Prostate gland (tissue), 2 donors: Measurements from ENCODE around the gene DIPK1B. TPM values are rescaled to one million over a fixed set of nuclear protein-coding genes. Genes with fewer than 3 reads are reported as not detected.
"Not testable (repeated sequence)": the region's sequence is repeated elsewhere in the genome, so short reads cannot be mapped to it uniquely, and the experiment has no call there.

ENCODE experiments used
- DNase-seq: peaks from one replicate; pipeline ENCODE4 v3.0.0-alpha.2; 2019; ENCODE audit warnings: low spot score
- H3K27ac ChIP-seq, 2 donors: fragments of 200-600 bp; sonication (generic); 2 replicates each; pipeline ENCODE4 v1.5.1; 2017 to 2019
- H3K27me3 ChIP-seq: fragments of 200-600 bp; sonication (generic); replicated peaks from 2 replicates; pipeline ENCODE4 v1.5.1; 2019; ENCODE audit not compliant: insufficient read depth
- H3K36me3 ChIP-seq, 2 donors: fragments of 200-600 bp; sonication (generic); 1 replicate in 1 of 2; 2 replicates in 1 of 2; pipeline versions ENCODE4 v1.5.1 to v1.8.1; 2017 to 2019
- H3K4me1 ChIP-seq: fragments of 200-600 bp; sonication (generic); replicated peaks from 2 replicates; pipeline ENCODE4 v1.5.1; 2019
- H3K4me3 ChIP-seq, 2 donors: fragments of 200-600 bp; sonication (generic); 2 replicates each; pipeline ENCODE4 v1.5.1; 2017 to 2019
- H3K9me3 ChIP-seq: fragments of 200-600 bp; sonication (generic); 2 replicates; pipeline ENCODE4 v1.5.1; 2017
- POLR2A ChIP-seq: fragments of 450-650 bp; IDR thresholded peaks from one replicate; pipeline ENCODE4 v1.6.1; 2016; ENCODE audit warnings: antibody characterized with exemption, mild to moderate bottlenecking
- POLR2AphosphoS5 ChIP-seq: sonication (generic); formaldehyde crosslinking; IDR thresholded peaks from one replicate; pipeline ENCODE4 v1.6.1; 2017; ENCODE audit warnings: antibody characterized with exemption
- WGBS: methylation state at CpG from one replicate; pipeline ENCODE4 v1.1.5; 2018; 5-methylcytosine and 5-hydroxymethylcytosine counted together
- intact Hi-C: fragments of 100-400 bp; cut with DNase I; formaldehyde crosslinking; loops from one replicate; pipeline ENCODE4 v1.14.2; 2022
- microRNA counts, 2 donors: library from miRNA; unstranded; fragments of <30 nt; microRNA quantifications; one replicate each; lab custom pipeline; 2016 to 2017
- microRNA-seq: library from miRNA; unstranded; fragments of <30 nt; microRNA quantifications from one replicate; pipeline ENCODE4, GENCODE V29; 2016
- small RNA-seq, 2 donors: library from RNA; depleted of rRNA; stranded (forward); fragments of <200 nt; gene quantifications; one replicate each; pipeline ENCODE3, GENCODE V24; 2016
- total RNA-seq, 2 donors: library from RNA; depleted of rRNA; stranded (reverse); fragments of >200 nt; gene quantifications; one replicate each; pipeline ENCODE4 v1.1.0, GENCODE V29; 2016
- TF ChIP-seq, protein P1 (sequence below), 4 experiments: fragments of 200-600 bp in 2 of 4; fragments of 450-650 bp in 2 of 4; sonication (generic) in 2 of 4; IDR thresholded peaks; 1 replicate in 3 of 4; 2 replicates in 1 of 4; pipeline ENCODE4 v1.5.1; 2016 to 2019; ENCODE audit warnings: antibody characterized with exemption in 4 of 4, mild to moderate bottlenecking in 2 of 4, moderate library complexity in 2 of 4

Gene DIPK1B
- total RNA-seq, 2 donors from 2014 or later = 18.9 to 27.8 TPM

- H3K4me3 ChIP-seq, H3K27me3 ChIP-seq, H3K36me3 ChIP-seq, H3K4me1 ChIP-seq, H3K27ac ChIP-seq, H3K9me3 ChIP-seq, intact Hi-C loops: not testable (repeated sequence)
- TF ChIP-seq, protein P1, sequence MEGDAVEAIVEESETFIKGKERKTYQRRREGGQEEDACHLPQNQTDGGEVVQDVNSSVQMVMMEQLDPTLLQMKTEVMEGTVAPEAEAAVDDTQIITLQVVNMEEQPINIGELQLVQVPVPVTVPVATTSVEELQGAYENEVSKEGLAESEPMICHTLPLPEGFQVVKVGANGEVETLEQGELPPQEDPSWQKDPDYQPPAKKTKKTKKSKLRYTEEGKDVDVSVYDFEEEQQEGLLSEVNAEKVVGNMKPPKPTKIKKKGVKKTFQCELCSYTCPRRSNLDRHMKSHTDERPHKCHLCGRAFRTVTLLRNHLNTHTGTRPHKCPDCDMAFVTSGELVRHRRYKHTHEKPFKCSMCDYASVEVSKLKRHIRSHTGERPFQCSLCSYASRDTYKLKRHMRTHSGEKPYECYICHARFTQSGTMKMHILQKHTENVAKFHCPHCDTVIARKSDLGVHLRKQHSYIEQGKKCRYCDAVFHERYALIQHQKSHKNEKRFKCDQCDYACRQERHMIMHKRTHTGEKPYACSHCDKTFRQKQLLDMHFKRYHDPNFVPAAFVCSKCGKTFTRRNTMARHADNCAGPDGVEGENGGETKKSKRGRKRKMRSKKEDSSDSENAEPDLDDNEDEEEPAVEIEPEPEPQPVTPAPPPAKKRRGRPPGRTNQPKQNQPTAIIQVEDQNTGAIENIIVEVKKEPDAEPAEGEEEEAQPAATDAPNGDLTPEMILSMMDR (IDR thresholded peaks at IDR 0.05) = peak in 1 of 4 experiments; percentile 33
- DNase-seq = peak; percentile 58
- WGBS = 45% methylated on average over 18 of the region's 18 CpGs
Observed at GRCh38 chr9:136766410-136767120, 54.2 kb downstream of the DIPK1B start.

DNA sequence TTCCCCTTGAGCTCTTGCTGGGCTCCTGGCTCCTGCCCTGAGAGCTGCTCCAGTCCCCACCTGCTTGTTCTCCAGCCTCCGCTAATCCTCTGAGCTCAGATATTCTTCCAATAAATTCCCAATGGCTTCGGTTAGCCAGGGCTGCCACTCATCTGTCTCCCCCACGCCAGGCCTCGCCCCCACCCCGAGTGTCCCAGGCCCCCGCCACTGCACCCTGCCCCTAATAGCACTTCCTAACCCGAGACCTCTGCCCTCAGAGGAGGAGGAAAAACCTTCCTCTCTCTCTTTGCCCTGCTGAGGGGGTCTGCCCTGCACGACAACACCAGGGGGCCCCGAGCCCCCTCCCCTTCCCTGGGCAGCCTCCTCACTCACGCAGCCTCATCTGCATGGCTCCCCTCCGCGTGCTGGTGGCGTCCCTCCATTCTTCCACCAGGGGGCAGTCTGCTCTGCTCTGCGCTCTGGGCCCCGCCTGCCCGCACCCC lies 57.4 kb downstream of the DIPK1B start:
- TF ChIP-seq POLR2AphosphoS5 = no peak
- TF ChIP-seq POLR2A = no peak
- TF ChIP-seq, protein P1 (IDR thresholded peaks at IDR 0.05) = peak in 2 of 4 experiments; percentile 11 to 18
- WGBS = 21% methylated on average over 16 of the region's 16 CpGs
- H3K9me3 ChIP-seq = no peaks in the 10 kb centered on the region
- H3K4me3 ChIP-seq = no peak overlapping the region
- intact Hi-C loops = no loop called here
- H3K27ac ChIP-seq = no peak overlapping the region
- DNase-seq = no peak
- no peaks in the 10 kb centered on the region for H3K4me1 ChIP-seq
- H3K27me3 ChIP-seq = no peaks in the 10 kb centered on the region
- no peaks in the 10 kb centered on the region for H3K36me3 ChIP-seq

DNA sequence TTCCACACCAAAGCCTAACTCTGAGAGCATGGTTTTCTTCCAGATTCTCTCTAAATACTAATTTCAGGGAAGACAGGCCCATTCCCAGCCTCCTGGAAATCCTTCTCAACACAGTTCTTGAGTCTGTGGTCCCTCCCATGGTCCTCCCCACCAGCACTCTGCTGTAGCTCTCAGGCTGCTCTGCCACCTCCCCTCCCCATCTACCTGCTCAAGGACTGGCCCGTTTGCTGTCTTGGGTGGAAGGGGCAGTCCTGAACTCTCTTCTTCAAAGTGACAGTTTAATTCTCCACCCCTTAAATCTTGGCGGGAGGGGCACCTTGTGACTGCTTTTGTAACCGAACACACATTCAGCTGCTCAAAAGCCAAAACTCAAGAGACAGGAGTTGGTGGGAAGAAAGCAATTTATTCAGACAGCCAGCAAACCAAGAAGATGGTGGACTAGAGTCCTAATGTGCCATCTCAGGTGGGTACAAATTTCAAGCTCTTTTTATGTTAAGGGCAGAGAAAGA lies 59.6 kb downstream of the DIPK1B start:
- Histone ChIP-seq H3K4me1 (no peaks in the 10 kb centered on the region), H3K27ac (no peak overlapping the region), H3K4me3 (no peak overlapping the region), H3K9me3 (no peaks in the 10 kb centered on the region), H3K36me3 (no peaks in the 10 kb centered on the region), H3K27me3 (no peaks in the 10 kb centered on the region)
- TF ChIP-seq, protein P1 (IDR thresholded peaks at IDR 0.05) = no peak
- TF ChIP-seq POLR2A (no peak), POLR2AphosphoS5 (no peak)
- WGBS = 63% methylated on average over 3 of the region's 3 CpGs
- DNase-seq = no peak
- intact Hi-C loops = no loop called here

DNA sequence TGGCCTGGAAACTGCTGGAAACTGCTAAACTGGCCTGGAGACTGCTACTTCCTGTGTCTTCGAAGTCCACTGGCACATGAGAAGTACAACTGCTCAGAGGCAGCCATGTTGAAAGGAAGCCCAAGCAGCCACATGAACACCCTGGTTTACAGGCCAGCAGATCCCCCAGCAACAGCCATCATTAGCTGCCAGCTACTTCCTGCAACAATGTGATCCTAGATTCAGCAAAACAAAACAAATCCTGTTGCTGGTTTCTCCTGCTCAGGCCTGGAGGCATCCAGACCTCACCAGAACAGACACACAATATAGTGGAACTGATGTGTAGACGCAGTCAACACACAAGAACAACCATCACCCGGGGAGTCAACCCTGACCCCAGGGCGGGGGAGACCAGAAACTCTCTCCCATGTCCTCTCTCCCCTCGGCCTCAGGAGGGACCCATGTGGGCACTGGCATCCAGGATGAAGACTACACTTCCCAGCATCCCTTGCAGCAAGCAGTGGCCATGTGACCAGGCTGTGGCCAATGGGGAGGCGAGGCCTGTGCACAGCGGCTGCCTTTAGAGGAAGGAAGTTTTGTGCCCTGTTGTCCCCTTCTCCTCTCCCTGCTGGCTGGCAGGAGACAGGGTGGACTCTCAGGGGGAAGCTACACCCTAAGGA lies 61.1 kb downstream of the DIPK1B start:
- no peaks in the 10 kb centered on the region for H3K36me3 ChIP-seq
- TF ChIP-seq POLR2A (no peak), POLR2AphosphoS5 (no peak)
- TF ChIP-seq, protein P1 (IDR thresholded peaks at IDR 0.05) = no peak
- WGBS = 100% methylated on average over 2 of the region's 7 CpGs
- no peaks in the 10 kb centered on the region for H3K4me1 ChIP-seq
- H3K9me3 ChIP-seq = no peaks in the 10 kb centered on the region
- no peak overlapping the region for H3K27ac ChIP-seq
- no peaks in the 10 kb centered on the region for H3K27me3 ChIP-seq
- no peak overlapping the region for H3K4me3 ChIP-seq
- intact Hi-C loops = no loop called here
- DNase-seq = no peak

MicroRNA genes within 50 kb of the gene (microRNA counts, 767-probe panel; counts per million panel counts)
- microRNA hsa-miR-126-3p (lab: Ali Mortazavi, UCI) = 4,139 to 4,570 counts per million in 2 donors

Small RNAs within 50 kb of the gene (microRNA-seq; reads per million reads assigned to microRNA genes)
- gene MIR126 (8,640 reads per million, percentile 95 among the genes with 10 or more reads in this experiment), gene MIR6722 (not detected)

Small RNAs within 50 kb of the gene (small RNA-seq; reads per million reads assigned to genes)
- gene MIR126 (395 to 396 reads per million in 2 donors), gene MIR6722 (0 reads per million in 2 donors)

Other genes with a start within 250 kb of the DIPK1B start
- 100 to 1,000 TPM in 1 of 2 donors, 10 to 100 TPM in 1; 94.7 to 111 TPM for gene SEC16A, start 229.5 kb upstream of the DIPK1B start, total RNA-seq
- 10 to 100 TPM; 38.0 to 63.3 TPM for gene NOTCH1, start 166.5 kb upstream of the DIPK1B start, total RNA-seq
- 100 to 1,000 TPM in 1 of 2 donors, 10 to 100 TPM in 1; 49.3 to 118 TPM for gene EGFL7, start 49.7 kb upstream of the DIPK1B start, total RNA-seq
- gene AGPAT2, start 25.1 kb upstream of the DIPK1B start, total RNA-seq = 10 to 100 TPM; 44.9 to 50.0 TPM
- 10 to 100 TPM in 1 of 2 donors, 1 to 10 TPM in 1; 3.9 to 14.8 TPM for gene LCN10, start 30.4 kb downstream of the DIPK1B start, total RNA-seq
- 10 to 100 TPM in 1 of 2 donors, 1 to 10 TPM in 1; 7.8 to 16.2 TPM for gene LCN6, start 36.0 kb downstream of the DIPK1B start, total RNA-seq
- gene LCN8, start 45.7 kb downstream of the DIPK1B start, total RNA-seq = not detected
- under 1 TPM in 1 of 2 donors, not detected in 1; 0.40 TPM for gene LCN15, start 51.9 kb downstream of the DIPK1B start, total RNA-seq
- 100 to 1,000 TPM; 181 to 335 TPM for gene TMEM141, start 78.8 kb downstream of the DIPK1B start, total RNA-seq
- 10 to 100 TPM in 1 of 2 donors, 1 to 10 TPM in 1; 9.5 to 45.0 TPM for gene CCDC183, start 83.8 kb downstream of the DIPK1B start, total RNA-seq
- 100 to 1,000 TPM in 1 of 2 donors, 10 to 100 TPM in 1; 76.6 to 124 TPM for gene RABL6, start 95.4 kb downstream of the DIPK1B start, total RNA-seq
- 10 to 100 TPM in 1 of 2 donors, 1 to 10 TPM in 1; 3.6 to 10.1 TPM for gene AJM1, start 129.9 kb downstream of the DIPK1B start, total RNA-seq
- gene PHPT1, start 136.8 kb downstream of the DIPK1B start, total RNA-seq = 100 to 1,000 TPM; 139 to 212 TPM
- 10 to 100 TPM in 1 of 2 donors, 1 to 10 TPM in 1; 5.2 to 17.7 TPM for gene MAMDC4, start 139.8 kb downstream of the DIPK1B start, total RNA-seq
- gene EDF1, start 153.7 kb downstream of the DIPK1B start, total RNA-seq = 100 to 1,000 TPM; 399 to 528 TPM
- gene TRAF2, start 173.9 kb downstream of the DIPK1B start, total RNA-seq = 10 to 100 TPM; 23.6 to 24.2 TPM
- 100 to 1,000 TPM; 199 to 304 TPM for gene FBXW5, start 232.2 kb downstream of the DIPK1B start, total RNA-seq
- gene C8G, start 232.7 kb downstream of the DIPK1B start, total RNA-seq = not detected
- gene LCN12, start 239.7 kb downstream of the DIPK1B start, total RNA-seq = 10 to 100 TPM in 1 of 2 donors, 1 to 10 TPM in 1; 4.1 to 13.7 TPM